ENCODE data around the gene ARID4B.

GRCh38 chr1:235268379-235269125 lies 59.4 kb downstream of the ARID4B start:
- no peak for TF ChIP-seq CTCF (IDR thresholded peaks at IDR 0.05)
- no peak for TF ChIP-seq POLR2A (IDR thresholded peaks at IDR 0.05)
